T-helper 17 cell (primary cell): ENCODE results near the gene PLCB1. TPM values are rescaled to one million over a fixed set of nuclear protein-coding genes. Genes with fewer than 3 reads are reported as not detected.
A peak's percentile ranks its signal among the peaks of the same experiment; 100 is the strongest.

Experiments
- ATAC-seq: fragments of 150-1000 bp; cut with Tn5 transposase; 2 replicates; pipeline ENCODE4 v1.10.0; 2021; ENCODE audit warnings: mild to moderate bottlenecking, moderate library complexity
- DNase-seq, 3 donors: peaks; one replicate each; pipeline versions ENCODE4 v3.0.0 to v3.0.0-alpha.2; 2020 to 2021
- H3K9me3 ChIP-seq: one replicate; pipeline ENCODE4 v1.7.0; 2013; ENCODE audit warnings: low read length, mild to moderate bottlenecking; ENCODE audit not compliant: control insufficient read depth, poor library complexity, severe bottlenecking
- H3K27ac Mint-ChIP-seq: one replicate; pipeline ENCODE4 v1.8.0; 2022; ENCODE audit warnings: mild to moderate bottlenecking, moderate library complexity, mixed read lengths
- H3K27me3 Mint-ChIP-seq: one replicate; pipeline ENCODE4 v1.8.0; 2022; ENCODE audit warnings: mixed read lengths
- H3K36me3 Mint-ChIP-seq: one replicate; pipeline ENCODE4 v1.8.0; 2022; ENCODE audit warnings: low read depth, mixed read lengths
- H3K4me1 Mint-ChIP-seq: one replicate; pipeline ENCODE4 v1.8.0; 2022; ENCODE audit warnings: mild to moderate bottlenecking, mixed read lengths
- H3K4me3 Mint-ChIP-seq: one replicate; pipeline ENCODE4 v1.8.0; 2022; ENCODE audit warnings: mild to moderate bottlenecking, moderate library complexity, mixed read lengths
- total RNA-seq, 4 donors: library from RNA in 2 of 4; stranded (reverse) in 2 of 4; gene quantifications; one replicate each; pipeline ENCODE4 v1.2.3 and lab custom pipeline; 2022 to 2026

PLCB1 gene
- total RNA-seq, 2 donors from 2014 or later: 19.1 to 23.1 TPM

DNA sequence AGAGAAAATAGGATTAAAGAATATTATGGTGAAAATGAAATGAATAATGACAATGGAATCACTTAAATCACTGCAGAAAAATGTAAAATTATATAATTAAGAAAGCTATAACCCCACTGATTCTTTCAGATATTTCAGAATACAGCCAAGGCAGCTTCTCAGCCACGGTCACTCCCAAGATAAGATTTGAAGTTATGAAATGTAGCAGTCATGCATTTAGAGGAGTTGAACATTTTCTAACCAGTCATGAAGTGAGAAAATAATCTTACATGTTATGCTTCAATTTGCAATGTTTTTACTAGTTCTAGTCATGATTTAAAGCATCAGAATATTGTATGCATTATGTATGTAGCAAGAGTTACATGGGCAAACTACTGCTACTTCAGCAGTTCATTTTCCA is 13.3 kb upstream of the PLCB1 start:
- Mint-ChIP-seq H3K4me3 (no peak overlapping the region), H3K27ac (no peak overlapping the region), H3K36me3 (no peaks in the 10 kb centered on the region), H3K4me1 (no peaks in the 10 kb centered on the region), H3K27me3 (peaks cover 26% of the 10 kb centered on the region)
- H3K9me3 ChIP-seq: no peaks in the 10 kb centered on the region
- ATAC-seq (no peak), DNase-seq (no peak)

DNA sequence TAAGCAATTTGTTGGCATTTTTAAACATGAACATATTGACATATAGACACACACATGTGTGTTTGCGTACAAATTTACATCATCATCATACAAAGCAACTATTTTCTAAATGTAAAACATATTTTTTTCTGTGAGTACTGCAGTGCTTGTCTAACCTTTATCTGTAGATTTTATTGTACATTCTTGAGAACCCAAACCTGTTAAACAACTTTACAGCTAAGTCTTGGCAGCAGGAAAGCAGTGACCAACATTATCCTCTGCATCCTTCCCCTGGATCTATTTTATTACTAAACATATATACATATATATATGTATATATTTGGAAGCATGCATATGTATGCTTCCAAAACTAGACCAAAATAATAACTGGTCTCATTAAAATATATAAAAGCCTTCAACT is 10.4 kb upstream of the PLCB1 start:
- no peak for DNase-seq
- H3K4me1 Mint-ChIP-seq: no peaks in the 10 kb centered on the region
- H3K4me3 Mint-ChIP-seq: no peak overlapping the region
- no peaks in the 10 kb centered on the region for H3K9me3 ChIP-seq
- H3K36me3 Mint-ChIP-seq: no peaks in the 10 kb centered on the region
- no peak for ATAC-seq
- no peak overlapping the region for H3K27ac Mint-ChIP-seq
- peaks cover 32% of the 10 kb centered on the region for H3K27me3 Mint-ChIP-seq

DNA sequence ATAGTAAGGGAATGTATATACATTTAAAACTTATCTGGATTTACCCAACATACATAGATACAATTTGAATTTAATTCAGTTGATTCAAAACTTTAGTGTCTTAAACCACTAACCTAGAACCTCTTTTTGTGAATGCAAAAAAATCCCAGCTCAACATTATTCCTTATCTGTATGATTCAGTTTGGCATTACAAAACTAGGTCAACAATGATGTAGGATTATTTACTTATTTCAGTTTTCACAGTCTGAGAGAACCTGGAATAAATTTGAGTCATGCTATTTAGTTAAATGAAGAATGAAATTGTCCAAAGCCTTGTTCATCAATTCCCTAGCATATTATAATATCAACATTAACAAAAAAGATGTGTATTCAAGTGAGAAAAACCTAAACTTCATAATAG is 7.4 kb upstream of the PLCB1 start:
- peaks cover 45% of the 10 kb centered on the region for H3K27me3 Mint-ChIP-seq
- no peak overlapping the region for H3K4me3 Mint-ChIP-seq
- DNase-seq (no peak), ATAC-seq (no peak)
- no peak overlapping the region for H3K27ac Mint-ChIP-seq
- no peaks in the 10 kb centered on the region for H3K9me3 ChIP-seq
- H3K4me1 Mint-ChIP-seq: no peaks in the 10 kb centered on the region
- H3K36me3 Mint-ChIP-seq: no peaks in the 10 kb centered on the region

DNA sequence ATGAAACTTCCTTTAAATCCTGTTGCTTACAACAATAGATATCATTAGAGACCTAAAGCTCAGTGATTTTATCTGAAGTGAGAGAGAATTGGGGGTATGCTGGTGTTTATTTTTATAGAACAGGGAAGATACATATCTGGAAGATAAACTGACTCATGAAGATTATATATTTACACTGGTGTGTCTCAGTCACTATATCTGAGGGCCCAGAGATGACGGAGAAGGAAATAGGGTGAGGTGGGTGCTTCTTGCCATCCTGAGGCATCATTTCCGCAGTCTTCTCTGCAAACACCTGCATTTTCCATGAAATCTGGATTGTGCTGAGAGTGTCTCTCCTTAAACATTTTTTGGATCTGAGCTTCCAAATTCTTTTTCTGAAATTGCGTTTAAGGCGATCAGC is 5.9 kb upstream of the PLCB1 start:
- DNase-seq (no peak), ATAC-seq (no peak)
- Mint-ChIP-seq H3K36me3 (no peaks in the 10 kb centered on the region), H3K27ac (no peak overlapping the region), H3K4me1 (peaks cover 2% of the 10 kb centered on the region), H3K4me3 (no peak overlapping the region), H3K27me3 (peaks cover 37% of the 10 kb centered on the region)
- no peaks in the 10 kb centered on the region for H3K9me3 ChIP-seq

DNA sequence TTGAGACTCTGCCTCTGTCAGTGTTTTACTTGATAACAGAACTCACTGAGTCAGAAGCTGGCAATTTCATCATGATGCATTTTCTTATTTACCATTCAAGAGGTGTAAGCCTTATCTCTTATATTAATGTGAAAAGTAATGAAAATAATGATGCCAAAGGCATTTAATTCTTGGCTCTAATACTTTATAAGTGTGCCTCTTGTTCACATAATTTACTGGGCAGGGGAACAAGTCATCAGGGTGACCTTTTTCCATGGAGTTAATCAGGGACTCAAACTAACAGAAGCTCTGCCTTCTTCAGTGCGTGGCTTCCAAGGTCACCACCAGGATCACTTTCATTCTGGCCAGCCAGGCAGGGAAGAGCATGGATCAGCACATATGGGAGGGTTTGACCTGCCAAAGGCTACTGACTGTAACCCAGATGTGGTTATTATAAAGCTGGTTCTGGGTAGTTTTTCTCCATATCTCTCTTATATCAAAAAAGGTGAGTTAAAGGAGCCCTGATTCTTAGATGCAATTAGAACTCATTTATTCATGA is 5.2 kb upstream of the PLCB1 start:
- no peak overlapping the region for H3K4me3 Mint-ChIP-seq
- ATAC-seq: no peak

DNA sequence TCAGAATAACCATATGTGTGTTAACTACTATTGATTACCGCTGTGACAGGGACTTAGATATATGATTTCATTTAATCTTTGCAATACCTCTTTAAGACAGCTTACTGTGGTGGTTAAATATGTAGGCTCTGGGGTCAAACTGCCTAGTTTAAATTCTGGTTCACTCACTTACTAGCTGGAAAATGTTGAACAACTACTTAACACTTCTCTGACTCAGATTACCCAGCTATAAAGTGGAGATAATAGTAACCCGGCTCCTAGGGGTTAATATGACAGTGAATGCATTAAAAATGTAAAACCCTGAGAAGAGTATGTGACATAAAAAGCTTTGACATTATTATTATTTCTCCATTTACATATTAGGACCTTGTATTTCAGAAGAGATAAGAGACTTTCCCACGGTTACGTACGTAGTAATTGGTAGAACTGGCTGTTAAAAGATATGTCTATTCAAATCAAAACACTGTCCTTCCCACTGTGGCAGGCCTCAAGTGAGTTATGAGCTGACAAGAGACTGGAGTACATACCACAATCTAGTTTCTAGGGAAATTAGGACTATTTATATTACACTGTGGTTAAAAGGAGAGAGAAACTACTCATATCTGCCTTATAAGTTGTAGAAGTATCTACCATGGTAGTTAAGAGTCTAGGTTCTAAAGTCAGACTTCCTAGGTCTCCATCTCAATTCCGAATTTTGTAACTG is 4.4 kb upstream of the PLCB1 start:
- Mint-ChIP-seq H3K36me3 (no peaks in the 10 kb centered on the region), H3K4me1 (peaks cover 7% of the 10 kb centered on the region), H3K4me3 (no peak overlapping the region), H3K27me3 (peaks cover 42% of the 10 kb centered on the region), H3K27ac (no peak overlapping the region)
- DNase-seq: no peak
- ATAC-seq: no peak
- no peaks in the 10 kb centered on the region for H3K9me3 ChIP-seq

More for the DNA sequence above, 5.2 kb upstream of the PLCB1 start:
- peaks cover 6% of the 10 kb centered on the region for H3K4me1 Mint-ChIP-seq
- H3K36me3 Mint-ChIP-seq: no peaks in the 10 kb centered on the region
- H3K27ac Mint-ChIP-seq: no peak overlapping the region
- no peaks in the 10 kb centered on the region for H3K9me3 ChIP-seq
- DNase-seq: no peak
- H3K27me3 Mint-ChIP-seq: peaks cover 42% of the 10 kb centered on the region

DNA sequence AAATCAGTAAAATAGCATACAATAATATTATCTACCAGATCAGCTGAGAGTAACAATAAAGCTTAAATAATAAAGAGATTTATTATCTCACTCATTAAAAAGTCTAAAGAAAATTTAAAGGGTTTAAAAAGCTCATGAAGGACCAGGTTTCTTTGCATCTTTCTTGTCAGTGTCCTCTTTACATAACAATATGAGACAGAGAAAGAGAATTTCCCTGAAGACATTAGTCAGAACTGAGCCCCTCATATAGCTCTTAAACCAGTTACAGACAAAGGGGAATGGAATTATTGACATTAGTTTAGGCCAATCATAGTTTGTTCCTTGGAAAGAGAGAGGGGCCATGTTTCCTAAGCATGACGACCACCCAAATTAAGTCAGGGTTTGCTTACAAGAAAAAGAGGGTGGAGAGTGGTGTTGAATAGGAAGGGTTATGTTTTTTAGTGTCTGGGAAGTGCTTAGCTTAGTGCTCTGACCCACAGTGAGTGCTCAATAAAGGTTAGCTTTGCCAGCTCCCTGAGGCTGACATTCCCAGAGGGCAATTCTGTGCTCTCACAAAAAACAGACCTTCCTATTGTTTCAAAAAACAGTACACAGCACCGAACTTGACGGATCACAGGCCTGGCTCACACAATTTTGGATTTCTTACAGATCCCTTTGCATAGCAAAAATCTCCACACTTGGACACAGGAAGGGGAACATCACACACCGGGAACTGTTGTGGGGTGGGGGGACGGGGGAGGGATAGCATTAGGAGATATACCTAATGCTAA is 3.6 kb upstream of the PLCB1 start:
- no peak for DNase-seq
- no peak for ATAC-seq
- Mint-ChIP-seq H3K27me3 (peaks cover 42% of the 10 kb centered on the region), H3K4me3 (no peak overlapping the region), H3K27ac (no peak overlapping the region), H3K36me3 (no peaks in the 10 kb centered on the region), H3K4me1 (peaks cover 12% of the 10 kb centered on the region)
- H3K9me3 ChIP-seq: no peaks in the 10 kb centered on the region

DNA sequence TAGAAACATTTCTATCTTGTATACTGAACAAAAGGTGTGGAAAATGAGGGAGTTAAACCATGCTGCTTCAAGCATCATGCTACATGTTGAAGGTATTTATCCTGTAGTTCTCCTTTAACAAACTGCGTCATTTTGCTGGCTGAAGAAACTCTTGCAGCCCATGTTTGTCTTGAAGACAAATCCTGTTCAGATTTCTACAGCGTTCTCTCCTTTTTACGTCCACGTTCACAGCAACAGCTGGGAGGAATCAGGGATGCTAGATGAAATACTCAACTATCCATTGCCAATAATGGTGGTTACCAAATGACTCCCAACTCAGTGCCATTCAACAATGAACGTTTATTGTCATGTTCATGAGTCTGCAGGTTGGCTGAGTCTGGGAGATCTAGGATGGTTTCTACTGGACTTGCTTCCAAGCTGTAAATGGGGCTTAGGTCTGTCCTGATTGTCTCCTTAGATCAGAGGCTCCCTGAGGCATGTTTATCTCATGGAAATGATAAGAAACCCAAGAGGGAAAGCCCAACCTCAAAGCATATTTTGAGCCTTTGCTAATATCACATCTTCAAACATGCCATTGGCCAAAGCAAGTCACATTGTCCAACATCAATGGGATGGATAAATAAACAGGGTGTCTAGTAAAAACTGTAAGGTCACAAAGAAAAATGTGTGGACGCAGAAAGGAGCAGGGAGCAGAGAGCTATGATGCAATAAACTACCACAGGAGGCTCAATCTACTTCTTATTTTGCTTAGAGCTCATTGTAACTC is 2.7 kb upstream of the PLCB1 start:
- H3K4me3 Mint-ChIP-seq: no peak overlapping the region
- peak overlapping the region; percentile 80 for H3K27ac Mint-ChIP-seq

DNA sequence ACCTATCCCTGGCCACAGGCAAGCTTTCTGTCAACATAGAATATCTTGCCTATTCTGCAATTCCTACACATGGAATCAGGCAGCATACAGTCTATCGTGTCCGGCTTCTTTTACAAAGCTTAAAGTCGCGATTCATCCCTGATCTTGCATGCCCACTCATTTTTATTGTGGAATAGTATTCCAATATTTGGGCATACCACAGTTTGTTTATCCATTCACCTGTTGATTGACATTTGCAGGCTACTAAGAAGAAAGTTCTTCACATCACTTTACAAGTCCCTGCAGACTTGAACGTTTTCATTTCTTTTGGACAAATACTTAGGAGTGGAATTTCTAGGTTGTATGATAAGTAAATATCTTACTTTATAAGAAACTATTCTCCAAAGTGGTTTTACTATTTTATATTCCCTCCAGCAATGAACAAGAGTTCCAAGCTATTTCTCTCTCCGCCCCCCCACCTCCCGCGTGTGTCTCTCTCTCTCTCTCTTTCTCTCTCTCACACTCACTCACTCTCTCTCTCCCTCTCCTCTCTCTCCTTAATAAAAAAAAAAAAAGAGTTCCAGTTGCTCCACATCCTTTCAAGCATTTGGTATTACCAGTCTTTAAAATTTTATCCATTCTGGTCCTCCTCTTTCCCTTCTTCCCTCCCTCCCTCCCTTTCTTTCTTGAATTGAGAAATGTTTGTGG is 1.1 kb upstream of the PLCB1 start:
- Mint-ChIP-seq H3K36me3 (no peaks in the 10 kb centered on the region), H3K4me3 (no peak overlapping the region), H3K27ac (no peak overlapping the region), H3K27me3 (peaks cover 44% of the 10 kb centered on the region), H3K4me1 (peaks cover 31% of the 10 kb centered on the region)
- ATAC-seq (no peak), DNase-seq (no peak)
- H3K9me3 ChIP-seq: no peaks in the 10 kb centered on the region

More for the DNA sequence above, 2.7 kb upstream of the PLCB1 start:
- H3K4me1 Mint-ChIP-seq: peaks cover 20% of the 10 kb centered on the region
- DNase-seq: no peak
- no peaks in the 10 kb centered on the region for H3K36me3 Mint-ChIP-seq
- ATAC-seq: no peak
- peaks cover 51% of the 10 kb centered on the region for H3K27me3 Mint-ChIP-seq
- no peaks in the 10 kb centered on the region for H3K9me3 ChIP-seq

DNA sequence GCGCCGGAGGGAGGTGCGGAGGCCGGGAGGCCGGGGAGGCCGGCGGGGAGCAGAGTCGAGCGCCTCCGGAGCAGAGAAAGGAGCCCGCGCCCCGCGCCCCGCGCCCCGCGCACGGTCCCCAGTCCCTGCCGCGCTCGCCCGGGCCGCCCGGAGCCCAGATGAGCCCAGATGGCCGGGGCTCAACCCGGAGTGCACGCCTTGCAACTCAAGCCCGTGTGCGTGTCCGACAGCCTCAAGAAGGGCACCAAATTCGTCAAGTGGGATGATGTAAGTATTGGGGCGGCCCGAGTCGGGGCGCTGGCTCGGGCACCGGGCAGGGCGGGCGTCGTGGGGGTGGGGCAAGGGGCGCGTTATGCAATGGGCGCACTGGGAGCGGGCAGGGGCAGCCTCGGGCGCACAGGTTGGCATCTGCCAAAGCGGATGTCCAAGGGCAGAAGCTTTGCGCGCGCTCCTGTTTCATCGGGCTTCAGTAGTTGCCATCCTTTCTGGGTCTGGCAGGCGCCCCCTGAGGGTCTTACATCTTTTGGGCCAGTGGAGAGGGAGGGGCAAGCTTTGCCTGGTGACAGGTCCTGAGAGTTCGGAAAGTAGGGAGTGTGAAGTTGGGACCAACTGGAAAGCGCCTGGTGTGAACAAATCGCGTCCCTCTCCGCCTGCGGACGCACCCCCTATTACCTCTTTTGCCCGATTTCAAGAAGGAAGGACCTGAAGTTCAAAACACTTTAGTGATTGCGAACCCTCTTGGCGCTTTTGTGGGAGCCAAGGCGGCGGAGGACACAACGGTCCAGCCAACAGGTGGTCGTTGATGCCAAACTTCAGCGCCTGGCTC is 631 bp downstream of the PLCB1 start:
- DNase-seq (peak in 1 of 3 donors; percentile 14), ATAC-seq (peak; percentile 47)
- peak overlapping the region; percentile 37 for H3K27ac Mint-ChIP-seq
- H3K4me1 Mint-ChIP-seq: peaks cover 35% of the 10 kb centered on the region
- peaks cover 28% of the 10 kb centered on the region for H3K27me3 Mint-ChIP-seq
- H3K36me3 Mint-ChIP-seq: no peaks in the 10 kb centered on the region
- no peaks in the 10 kb centered on the region for H3K9me3 ChIP-seq
- peak overlapping the region; percentile 92 for H3K4me3 Mint-ChIP-seq

DNA sequence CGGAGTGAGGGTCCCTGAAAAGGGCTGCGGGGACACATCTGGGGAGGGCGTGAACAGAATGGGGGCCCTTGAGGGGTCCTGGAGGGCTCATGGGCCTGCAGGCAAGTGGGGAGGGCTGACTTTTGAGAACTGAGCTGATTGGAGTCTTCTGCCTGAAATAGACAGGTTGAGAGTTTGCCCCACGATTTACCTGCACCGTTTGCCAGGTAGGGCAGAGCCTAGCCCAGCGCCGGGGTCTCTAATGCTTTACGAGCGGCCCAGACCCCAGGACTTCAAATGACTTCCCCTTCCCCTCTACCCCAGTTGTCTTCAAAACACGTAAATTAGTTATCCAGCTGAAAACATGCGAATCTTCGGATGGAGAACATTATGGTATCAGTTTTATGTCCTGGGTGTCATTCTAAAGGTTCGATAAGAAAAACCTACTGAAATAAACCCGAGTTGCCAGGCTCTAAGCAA is 1.3 kb downstream of the PLCB1 start:
- no peaks in the 10 kb centered on the region for H3K36me3 Mint-ChIP-seq
- no peaks in the 10 kb centered on the region for H3K9me3 ChIP-seq
- DNase-seq (no peak), ATAC-seq (no peak)
- H3K27ac Mint-ChIP-seq: peak overlapping the region; percentile 37
- H3K4me3 Mint-ChIP-seq: peak overlapping the region; percentile 92
- H3K4me1 Mint-ChIP-seq: peaks cover 35% of the 10 kb centered on the region
- peaks cover 26% of the 10 kb centered on the region for H3K27me3 Mint-ChIP-seq

DNA sequence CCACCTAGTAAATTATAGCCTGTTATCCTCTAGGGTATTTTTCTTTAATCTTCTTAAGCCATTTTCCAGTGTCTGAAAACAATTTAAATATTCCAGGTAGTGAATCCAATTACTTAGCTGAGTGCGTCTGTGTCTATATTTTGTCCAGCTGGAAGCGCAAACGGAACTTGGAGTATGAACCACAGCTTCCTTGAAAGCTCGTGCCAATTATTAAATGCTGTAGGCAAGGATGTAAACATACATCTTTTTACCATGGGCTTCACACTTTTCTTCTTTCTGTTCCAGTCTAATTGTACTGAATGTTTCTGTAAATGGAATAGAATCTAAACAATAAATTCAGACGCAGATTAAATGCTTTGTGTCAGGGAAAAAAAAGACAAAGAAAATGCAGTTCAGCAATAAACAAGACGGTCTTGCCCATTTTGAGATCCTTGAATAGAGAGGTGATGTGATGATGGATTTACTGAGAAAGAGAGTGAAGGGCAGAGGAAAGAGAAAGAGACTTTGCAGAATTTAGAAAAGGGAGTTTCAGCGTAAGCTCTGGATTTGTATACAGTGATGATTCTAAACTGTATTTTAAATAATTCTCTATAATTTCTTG is 1.9 kb downstream of the PLCB1 start:
- no peak for DNase-seq
- Mint-ChIP-seq H3K4me1 (peaks cover 35% of the 10 kb centered on the region), H3K36me3 (no peaks in the 10 kb centered on the region), H3K4me3 (peak overlapping the region; percentile 92), H3K27me3 (peaks cover 26% of the 10 kb centered on the region), H3K27ac (peak overlapping the region; percentile 37)
- no peak for ATAC-seq
- H3K9me3 ChIP-seq: no peaks in the 10 kb centered on the region
